NCI-H1694 (cell line): ENCODE results near the gene LEFTY2.
"Not testable (repeated sequence)": the region's sequence is repeated elsewhere in the genome, so short reads cannot be mapped to it uniquely, and the experiment has no call there.

ENCODE experiments used
- DNase-seq: peaks from one replicate; lab custom pipeline; 2025; lab: John Stamatoyannopoulos, UW

The LEFTY2 gene

GRCh38 chr1:225903623-225904022, 37.4 kb downstream of the LEFTY2 start:
- no peak for DNase-seq

GRCh38 chr1:225899044-225899925, 41.7 kb downstream of the LEFTY2 start:
- DNase-seq: no peak

- DNase-seq: no peak
Measured at GRCh38 chr1:225897595-225898514, 43.2 kb downstream of the LEFTY2 start.

GRCh38 chr1:225896937-225897549, 44.0 kb downstream of the LEFTY2 start:
- no peak for DNase-seq

GRCh38 chr1:225896494-225896893, 44.5 kb downstream of the LEFTY2 start:
- DNase-seq: no peak

- no peak for DNase-seq
Measured at GRCh38 chr1:225892307-225892706, 48.7 kb downstream of the LEFTY2 start.

- DNase-seq: no peak
Measured at GRCh38 chr1:225891229-225891972, 49.6 kb downstream of the LEFTY2 start.

- no peak for DNase-seq
Measured at GRCh38 chr1:225890346-225891228, 50.4 kb downstream of the LEFTY2 start.

GRCh38 chr1:225889743-225890142, 51.3 kb downstream of the LEFTY2 start:
- no peak for DNase-seq

- no peak for DNase-seq
Measured at GRCh38 chr1:225888898-225889601, 52.0 kb downstream of the LEFTY2 start, which contains the start of gene LEFTY1. TSS of gene LEFTY1 (minus strand) at chr1:225889146. CDS start at chr1:225889066, 80 bp downstream.

GRCh38 chr1:225888289-225888897, 52.6 kb downstream of the LEFTY2 start:
- DNase-seq: no peak

- DNase-seq: not testable (repeated sequence)
Measured at GRCh38 chr1:225887554-225888288, 53.3 kb downstream of the LEFTY2 start.

GRCh38 chr1:225887030-225887314, 54.0 kb downstream of the LEFTY2 start:
- no peak for DNase-seq
